Thymus (tissue), 11 donors: ENCODE measurements around the gene PSENEN. TPM values are rescaled to one million over a fixed set of nuclear protein-coding genes. Genes with fewer than 3 reads are reported as not detected.

Source experiments
- DNase-seq, 9 donors: peaks; one replicate each; pipeline ENCODE4 v3.0.0-alpha.2; 2013; ENCODE audit warnings: low spot score in 9 of 9, low read depth in 6 of 9, missing footprints in 1 of 9
- H3K27ac ChIP-seq, 2 donors: one replicate each; pipeline ENCODE4 v1.5.1; 2013; ENCODE audit warnings: control low read depth in 1 of 2, low read depth in 1 of 2, low read length in 1 of 2, mild to moderate bottlenecking in 1 of 2, moderate library complexity in 1 of 2
- H3K27me3 ChIP-seq, 2 donors: one replicate each; pipeline ENCODE4 v1.5.1; 2013; ENCODE audit warnings: low read length in 1 of 2; ENCODE audit not compliant: control insufficient read depth in 2 of 2, insufficient read depth in 1 of 2
- H3K36me3 ChIP-seq, 2 donors: one replicate each; pipeline ENCODE4 v1.5.1; 2013; ENCODE audit warnings: low read length in 1 of 2, mild to moderate bottlenecking in 1 of 2, moderate library complexity in 1 of 2; ENCODE audit not compliant: control insufficient read depth in 2 of 2, insufficient read depth in 2 of 2
- H3K4me1 ChIP-seq, 2 donors: one replicate each; pipeline ENCODE4 v1.5.1; 2013; ENCODE audit warnings: low read length in 2 of 2; ENCODE audit not compliant: control insufficient read depth in 2 of 2, insufficient read depth in 2 of 2
- H3K4me3 ChIP-seq, 2 donors: one replicate each; pipeline ENCODE4 v1.5.1; 2013; ENCODE audit warnings: low read length in 2 of 2, control low read depth in 1 of 2, mild to moderate bottlenecking in 1 of 2
- H3K9me3 ChIP-seq, 2 donors: one replicate each; pipeline ENCODE4 v1.5.1; 2013; ENCODE audit warnings: low read length in 1 of 2, mild to moderate bottlenecking in 1 of 2; ENCODE audit not compliant: control insufficient read depth in 2 of 2, insufficient read depth in 1 of 2
- WGBS: extraction: QIAGEN DNeasy Blood & Tissue Kit; methylation state at CpG from one replicate; pipeline ENCODE4 v1.1.7; 2013; 5-methylcytosine and 5-hydroxymethylcytosine counted together
- polyA plus RNA-seq: library from polyadenylated mRNA; stranded (reverse); fragments of 200-250 nt; gene quantifications from one replicate; pipeline ENCODE4 v1.2.3, GENCODE V29; 2013
- total RNA-seq: library from RNA; stranded (reverse); fragments of 120-200 nt; gene quantifications from one replicate; pipeline ENCODE4 v1.2.4, GENCODE V29; 2013
- donor health status: healthy.

PSENEN gene
- total and polyA plus RNA-seq, 2 donors: 65.1 to 104 TPM

GRCh38 chr19:35729763-35730162, 15.7 kb upstream of the PSENEN start:
- WGBS: 99% methylated on average over 11 of the region's 11 CpGs
- Histone ChIP-seq H3K36me3 (peaks cover 87 to 100% of the 10 kb centered on the region in 2 donors), H3K27ac (no peak overlapping the region), H3K9me3 (no peaks in the 10 kb centered on the region), H3K4me3 (no peak overlapping the region), H3K27me3 (no peaks in the 10 kb centered on the region), H3K4me1 (no peaks in the 10 kb centered on the region)
- DNase-seq: no peak

- no peak overlapping the region for H3K4me3 ChIP-seq
- H3K4me1 ChIP-seq: no peaks in the 10 kb centered on the region
- no peak overlapping the region for H3K27ac ChIP-seq
- 98% methylated on average over 18 of the region's 18 CpGs for WGBS
- no peaks in the 10 kb centered on the region for H3K27me3 ChIP-seq
- no peak for DNase-seq
- peaks cover 87 to 100% of the 10 kb centered on the region in 2 donors for H3K36me3 ChIP-seq
- H3K9me3 ChIP-seq: no peaks in the 10 kb centered on the region
Measured at GRCh38 chr19:35730326-35730725, 15.1 kb upstream of the PSENEN start.

GRCh38 chr19:35731353-35731752, 14.1 kb upstream of the PSENEN start:
- H3K27ac ChIP-seq: no peak overlapping the region
- H3K9me3 ChIP-seq: no peaks in the 10 kb centered on the region
- H3K27me3 ChIP-seq: no peaks in the 10 kb centered on the region
- H3K4me1 ChIP-seq: no peaks in the 10 kb centered on the region
- DNase-seq: no peak
- WGBS: 94% methylated on average over 9 of the region's 9 CpGs
- no peak overlapping the region for H3K4me3 ChIP-seq
- H3K36me3 ChIP-seq: peaks cover 79 to 96% of the 10 kb centered on the region in 2 donors

- peaks cover 0 to under 1% of the 10 kb centered on the region in 2 donors for H3K4me1 ChIP-seq
- H3K4me3 ChIP-seq: no peak overlapping the region
- no peaks in the 10 kb centered on the region for H3K9me3 ChIP-seq
- no peak overlapping the region for H3K27ac ChIP-seq
- H3K36me3 ChIP-seq: peaks cover 80 to 96% of the 10 kb centered on the region in 2 donors
- 98% methylated on average over 21 of the region's 21 CpGs for WGBS
- no peak for DNase-seq
- H3K27me3 ChIP-seq: no peaks in the 10 kb centered on the region
Measured at GRCh38 chr19:35731779-35732405, 13.6 kb upstream of the PSENEN start.

- 98% methylated on average over 25 of the region's 25 CpGs for WGBS
- Histone ChIP-seq H3K27me3 (no peaks in the 10 kb centered on the region), H3K27ac (no peak overlapping the region), H3K4me3 (no peak overlapping the region), H3K9me3 (no peaks in the 10 kb centered on the region), H3K4me1 (peaks cover 0 to 5% of the 10 kb centered on the region in 2 donors), H3K36me3 (peaks cover 79 to 91% of the 10 kb centered on the region in 2 donors)
- DNase-seq: no peak
Measured at GRCh38 chr19:35732540-35733179, 12.8 kb upstream of the PSENEN start.

- Histone ChIP-seq H3K9me3 (no peaks in the 10 kb centered on the region), H3K27me3 (no peaks in the 10 kb centered on the region), H3K36me3 (peaks cover 81 to 91% of the 10 kb centered on the region in 2 donors), H3K27ac (no peak overlapping the region), H3K4me3 (no peak overlapping the region), H3K4me1 (peaks cover 0 to 5% of the 10 kb centered on the region in 2 donors)
- WGBS: 98% methylated on average over 35 of the region's 35 CpGs
- no peak for DNase-seq
Measured at GRCh38 chr19:35733180-35734125, 12.0 kb upstream of the PSENEN start.

GRCh38 chr19:35734273-35734672, 11.2 kb upstream of the PSENEN start:
- Histone ChIP-seq H3K27me3 (no peaks in the 10 kb centered on the region), H3K36me3 (peaks cover 81 to 89% of the 10 kb centered on the region in 2 donors), H3K4me3 (no peak overlapping the region), H3K9me3 (no peaks in the 10 kb centered on the region), H3K27ac (no peak overlapping the region), H3K4me1 (peaks cover 0 to 5% of the 10 kb centered on the region in 2 donors)
- WGBS: 98% methylated on average over 8 of the region's 8 CpGs
- DNase-seq: no peak

GRCh38 chr19:35734889-35735288, 10.6 kb upstream of the PSENEN start:
- DNase-seq: no peak
- peaks cover 77 to 83% of the 10 kb centered on the region in 2 donors for H3K36me3 ChIP-seq
- no peak overlapping the region for H3K4me3 ChIP-seq
- H3K4me1 ChIP-seq: peaks cover 1 to 9% of the 10 kb centered on the region in 2 donors
- 94% methylated on average over 5 of the region's 5 CpGs for WGBS
- H3K9me3 ChIP-seq: no peaks in the 10 kb centered on the region
- H3K27me3 ChIP-seq: no peaks in the 10 kb centered on the region
- no peak overlapping the region for H3K27ac ChIP-seq
